HepG2 (cell line): ENCODE measurements around the gene PRSS8. TPM values are rescaled to one million over a fixed set of nuclear protein-coding genes. Genes with fewer than 3 reads are reported as not detected.

Experiments
- BCLAF1 ChIP-seq: fragments of 450-650 bp; IDR thresholded peaks from 2 replicates; pipeline ENCODE4 v1.6.1; 2017; ENCODE audit warnings: mild to moderate bottlenecking
- CERS6 ChIP-seq: sonication (generic); formaldehyde crosslinking; IDR thresholded peaks from 2 replicates; pipeline ENCODE4 v1.5.0; 2020; ENCODE audit warnings: missing genetic modification reagents
- DPF2 ChIP-seq: sonication (generic); formaldehyde crosslinking; IDR thresholded peaks from 2 replicates; pipeline ENCODE4 v1.4.0; 2020; ENCODE audit warnings: mild to moderate bottlenecking, low read depth, missing genetic modification reagents, borderline replicate concordance
- GABPB1 ChIP-seq: IDR thresholded peaks from 2 replicates; pipeline ENCODE4 v1.6.1; 2016; ENCODE audit warnings: mild to moderate bottlenecking, missing genetic modification reagents, moderate library complexity, missing compliant biosample characterization
- GATA4 ChIP-seq: sonication (generic); IDR thresholded peaks from 2 replicates; pipeline ENCODE4 v1.6.1; 2016; ENCODE audit warnings: antibody characterized with exemption, low read depth, borderline replicate concordance
- GFI1 ChIP-seq: sonication (generic); formaldehyde crosslinking; IDR thresholded peaks from 2 replicates; pipeline ENCODE4 v1.5.0; 2020; ENCODE audit warnings: missing genetic modification reagents, mild to moderate bottlenecking, borderline replicate concordance
- PRPF4 ChIP-seq: fragments of 200-400 bp; formaldehyde crosslinking; IDR thresholded peaks from 2 replicates; pipeline ENCODE4 v1.6.1; 2016; ENCODE audit warnings: low read length, low read depth; ENCODE audit not compliant: poor library complexity, severe bottlenecking
- ZHX1 ChIP-seq: sonication (generic); formaldehyde crosslinking; IDR thresholded peaks from 2 replicates; pipeline ENCODE4 v1.8.1; 2022; ENCODE audit warnings: low read depth, mild to moderate bottlenecking, missing genetic modification reagents
- ZMYM3 ChIP-seq: sonication (generic); formaldehyde crosslinking; IDR thresholded peaks from 2 replicates; pipeline ENCODE4 v1.5.1; 2020; ENCODE audit warnings: mild to moderate bottlenecking, missing genetic modification reagents
- ZNF335 ChIP-seq: sonication (generic); formaldehyde crosslinking; IDR thresholded peaks from 2 replicates; pipeline ENCODE4 v1.4.0; 2020; ENCODE audit warnings: missing genetic modification reagents
- polyA plus RNA-seq, 8 experiments: library from polyadenylated mRNA; depleted of rRNA in 3 of 8; stranded (reverse) in 7 of 8; unstranded in 1 of 8; fragments of >200 nt; fragmentation: Illumina TruSeq in 4 of 8; extraction: Trizol in 4 of 8; gene quantifications; 2 replicates each; pipeline versions ENCODE4 v1.2.1 to v1.2.3, GENCODE V29; 2011 to 2016; ENCODE audit warnings: low read depth in 4 of 8, missing spikeins in 1 of 8, mixed read lengths in 1 of 8; ENCODE audit not compliant: insufficient read depth in 1 of 8
- total RNA-seq, 5 experiments: library from RNA; depleted of rRNA; stranded (reverse); fragments of >200 nt; fragmentation: Illumina TruSeq; extraction: Trizol; gene quantifications; 2 replicates each; pipeline ENCODE4 v1.2.3, GENCODE V29; 2016; ENCODE audit warnings: low read depth in 1 of 5
- TF ChIP-seq, protein P1 (sequence below): sonication (generic); formaldehyde crosslinking; conservative IDR thresholded peaks from 2 replicates; pipeline ENCODE4 v1.4.0; 2020; ENCODE audit warnings: missing genetic modification reagents
- TF ChIP-seq, protein P2 (sequence below): sonication (generic); formaldehyde crosslinking; IDR thresholded peaks from 2 replicates; pipeline ENCODE4 v1.4.0; 2020; ENCODE audit warnings: missing genetic modification reagents, low read depth, mild to moderate bottlenecking, borderline replicate concordance
- TF ChIP-seq, protein P3 (sequence below): IDR thresholded peaks from 2 replicates; pipeline ENCODE4 v1.6.1; 2016; ENCODE audit warnings: low read depth, missing genetic modification reagents, missing compliant biosample characterization

PRSS8 gene
- total and polyA plus RNA-seq, 2 of the 13 experiments (the other 11 are each of a cell fraction or from before 2014, with no cell fraction given): 2.6 to 7.2 TPM

- TF ChIP-seq ZMYM3 (CRISPR knock-in tag) (no peak; the same call in 1 of the 2 replicates), DPF2 (CRISPR knock-in tag) (0 out of 2 replicates have a peak, but pooled peaks have one; percentile 30), PRPF4 (no peak), GABPB1 (CRISPR knock-in tag) (peak; percentile 94), GATA4 (0 out of 2 replicates have a peak, but pooled peaks have one; percentile 41), ZHX1 (CRISPR knock-in tag) (peak; percentile 63; the same call in 1 of the 2 replicates), BCLAF1 (no peak), CERS6 (CRISPR knock-in tag) (no peak), ZNF335 (0 out of 2 replicates have a peak, but pooled peaks have one; percentile 53), GFI1 (CRISPR knock-in tag) (peak; percentile 55; the same call in 1 of the 2 replicates)
- TF ChIP-seq, protein P1, sequence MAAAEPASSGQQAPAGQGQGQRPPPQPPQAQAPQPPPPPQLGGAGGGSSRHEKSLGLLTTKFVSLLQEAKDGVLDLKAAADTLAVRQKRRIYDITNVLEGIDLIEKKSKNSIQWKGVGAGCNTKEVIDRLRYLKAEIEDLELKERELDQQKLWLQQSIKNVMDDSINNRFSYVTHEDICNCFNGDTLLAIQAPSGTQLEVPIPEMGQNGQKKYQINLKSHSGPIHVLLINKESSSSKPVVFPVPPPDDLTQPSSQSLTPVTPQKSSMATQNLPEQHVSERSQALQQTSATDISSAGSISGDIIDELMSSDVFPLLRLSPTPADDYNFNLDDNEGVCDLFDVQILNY (CRISPR knock-in tag): no peak; the same call in 1 of the 2 replicates
- TF ChIP-seq, protein P2, sequence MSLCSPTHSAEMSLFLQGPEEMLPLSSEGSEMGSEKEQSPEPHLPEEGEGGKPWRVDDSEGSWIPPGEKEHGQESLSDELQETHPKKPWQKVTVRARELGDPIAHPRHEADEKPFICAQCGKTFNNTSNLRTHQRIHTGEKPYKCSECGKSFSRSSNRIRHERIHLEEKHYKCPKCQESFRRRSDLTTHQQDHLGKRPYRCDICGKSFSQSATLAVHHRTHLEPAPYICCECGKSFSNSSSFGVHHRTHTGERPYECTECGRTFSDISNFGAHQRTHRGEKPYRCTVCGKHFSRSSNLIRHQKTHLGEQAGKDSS (CRISPR knock-in tag): no peak
- TF ChIP-seq, protein P3, sequence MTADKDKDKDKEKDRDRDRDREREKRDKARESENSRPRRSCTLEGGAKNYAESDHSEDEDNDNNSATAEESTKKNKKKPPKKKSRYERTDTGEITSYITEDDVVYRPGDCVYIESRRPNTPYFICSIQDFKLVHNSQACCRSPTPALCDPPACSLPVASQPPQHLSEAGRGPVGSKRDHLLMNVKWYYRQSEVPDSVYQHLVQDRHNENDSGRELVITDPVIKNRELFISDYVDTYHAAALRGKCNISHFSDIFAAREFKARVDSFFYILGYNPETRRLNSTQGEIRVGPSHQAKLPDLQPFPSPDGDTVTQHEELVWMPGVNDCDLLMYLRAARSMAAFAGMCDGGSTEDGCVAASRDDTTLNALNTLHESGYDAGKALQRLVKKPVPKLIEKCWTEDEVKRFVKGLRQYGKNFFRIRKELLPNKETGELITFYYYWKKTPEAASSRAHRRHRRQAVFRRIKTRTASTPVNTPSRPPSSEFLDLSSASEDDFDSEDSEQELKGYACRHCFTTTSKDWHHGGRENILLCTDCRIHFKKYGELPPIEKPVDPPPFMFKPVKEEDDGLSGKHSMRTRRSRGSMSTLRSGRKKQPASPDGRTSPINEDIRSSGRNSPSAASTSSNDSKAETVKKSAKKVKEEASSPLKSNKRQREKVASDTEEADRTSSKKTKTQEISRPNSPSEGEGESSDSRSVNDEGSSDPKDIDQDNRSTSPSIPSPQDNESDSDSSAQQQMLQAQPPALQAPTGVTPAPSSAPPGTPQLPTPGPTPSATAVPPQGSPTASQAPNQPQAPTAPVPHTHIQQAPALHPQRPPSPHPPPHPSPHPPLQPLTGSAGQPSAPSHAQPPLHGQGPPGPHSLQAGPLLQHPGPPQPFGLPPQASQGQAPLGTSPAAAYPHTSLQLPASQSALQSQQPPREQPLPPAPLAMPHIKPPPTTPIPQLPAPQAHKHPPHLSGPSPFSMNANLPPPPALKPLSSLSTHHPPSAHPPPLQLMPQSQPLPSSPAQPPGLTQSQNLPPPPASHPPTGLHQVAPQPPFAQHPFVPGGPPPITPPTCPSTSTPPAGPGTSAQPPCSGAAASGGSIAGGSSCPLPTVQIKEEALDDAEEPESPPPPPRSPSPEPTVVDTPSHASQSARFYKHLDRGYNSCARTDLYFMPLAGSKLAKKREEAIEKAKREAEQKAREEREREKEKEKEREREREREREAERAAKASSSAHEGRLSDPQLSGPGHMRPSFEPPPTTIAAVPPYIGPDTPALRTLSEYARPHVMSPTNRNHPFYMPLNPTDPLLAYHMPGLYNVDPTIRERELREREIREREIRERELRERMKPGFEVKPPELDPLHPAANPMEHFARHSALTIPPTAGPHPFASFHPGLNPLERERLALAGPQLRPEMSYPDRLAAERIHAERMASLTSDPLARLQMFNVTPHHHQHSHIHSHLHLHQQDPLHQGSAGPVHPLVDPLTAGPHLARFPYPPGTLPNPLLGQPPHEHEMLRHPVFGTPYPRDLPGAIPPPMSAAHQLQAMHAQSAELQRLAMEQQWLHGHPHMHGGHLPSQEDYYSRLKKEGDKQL: no peak
Measured at GRCh38 chr16:31108035-31108793, 27.3 kb downstream of the PRSS8 start, which contains the start of gene BCKDK (continued).
